HG03460 (cell line): ENCODE data around the gene AMBN.
A peak's percentile ranks its signal among the peaks of the same experiment; 100 is the strongest.
"Not testable (repeated sequence)": the region's sequence is repeated elsewhere in the genome, so short reads cannot be mapped to it uniquely, and the experiment has no call there.

Source experiments
- ATAC-seq: cut with Tn5 transposase; IDR thresholded peaks from one replicate; pipeline ENCODE4 v1.9.1; 2021; ENCODE audit not compliant: unreplicated experiment

Gene AMBN

GRCh38 chr4:70607334-70607853, 15.3 kb downstream of the AMBN start:
- ATAC-seq, result no peak

DNA sequence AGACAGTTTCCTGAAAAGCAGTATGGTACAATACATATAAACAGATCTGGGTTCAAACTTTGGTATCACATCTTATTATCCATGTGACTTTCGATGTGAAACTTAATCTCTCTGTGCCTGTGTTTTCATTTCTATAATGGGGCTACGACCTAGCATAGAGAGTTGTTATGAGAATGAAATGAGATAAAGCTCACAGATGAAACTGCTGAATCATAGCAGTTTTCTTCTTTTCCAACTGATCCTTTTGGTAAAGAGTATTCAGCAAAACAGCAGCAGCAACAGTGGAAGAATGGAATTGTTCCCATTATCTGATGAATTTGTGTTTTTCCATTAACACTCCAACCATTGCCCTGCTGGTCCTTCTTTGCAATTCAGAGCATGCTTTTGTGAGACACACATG, 16.3 kb downstream of the AMBN start:
- ATAC-seq, result no peak

DNA sequence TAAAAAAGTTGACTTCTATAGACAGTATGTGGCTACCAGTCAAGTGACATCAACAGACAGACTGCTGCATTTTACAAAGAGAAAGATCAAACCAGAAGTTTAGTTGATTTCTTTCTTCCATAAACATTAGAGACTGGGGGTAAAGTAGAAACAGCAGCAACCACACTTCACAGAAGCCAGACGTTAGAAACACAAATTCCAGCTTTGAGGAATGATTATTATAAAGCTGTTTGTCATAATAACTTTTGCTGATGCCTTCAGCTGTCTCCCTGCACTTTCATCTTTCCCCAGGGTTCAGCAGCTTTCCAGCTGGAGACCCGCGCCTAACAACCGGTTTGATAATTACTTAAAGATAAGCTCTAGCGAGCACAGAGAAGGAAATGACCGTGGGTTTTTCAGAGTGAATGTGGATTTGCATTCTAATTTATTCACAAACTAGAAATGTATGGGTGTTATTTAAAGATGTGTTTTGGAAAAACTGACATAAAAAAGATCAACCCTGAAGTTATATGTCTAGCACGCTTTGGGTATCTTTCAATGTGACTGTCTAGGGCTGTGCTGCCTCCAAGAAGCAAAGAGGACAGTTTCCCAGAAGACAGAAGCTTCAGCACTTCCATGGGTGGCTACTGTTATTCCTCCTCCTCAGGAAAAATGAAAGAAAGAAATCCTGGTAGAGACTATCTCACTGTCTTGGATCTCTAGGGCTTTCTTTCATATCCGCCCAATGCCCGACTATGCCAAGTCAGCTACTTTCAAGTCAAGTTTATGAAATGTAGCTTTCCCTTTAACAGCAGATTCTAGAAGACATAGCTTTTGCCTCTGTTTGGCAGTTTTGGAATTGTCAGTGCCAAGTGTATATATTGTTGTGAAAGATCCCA, 21.5 kb downstream of the AMBN start:
- ATAC-seq, result peak; percentile 75

DNA sequence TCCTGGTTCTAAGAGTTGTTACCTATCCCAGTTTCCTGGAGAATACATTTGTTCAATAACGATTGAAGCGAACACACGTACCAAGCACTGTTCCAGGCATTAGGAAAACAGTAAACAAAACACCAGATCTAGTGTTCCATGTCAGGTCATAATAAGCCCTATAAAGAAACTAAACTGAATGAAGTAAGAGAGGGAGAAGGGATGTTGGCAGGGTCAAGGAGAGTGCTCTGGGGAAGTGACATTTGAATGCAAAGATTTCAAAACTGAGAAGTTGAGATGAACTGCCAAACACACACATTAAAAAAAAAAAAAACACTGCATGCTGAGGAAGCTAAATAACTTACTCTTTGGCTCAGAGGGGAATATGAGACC, 22.1 kb downstream of the AMBN start:
- ATAC-seq, result no peak

DNA sequence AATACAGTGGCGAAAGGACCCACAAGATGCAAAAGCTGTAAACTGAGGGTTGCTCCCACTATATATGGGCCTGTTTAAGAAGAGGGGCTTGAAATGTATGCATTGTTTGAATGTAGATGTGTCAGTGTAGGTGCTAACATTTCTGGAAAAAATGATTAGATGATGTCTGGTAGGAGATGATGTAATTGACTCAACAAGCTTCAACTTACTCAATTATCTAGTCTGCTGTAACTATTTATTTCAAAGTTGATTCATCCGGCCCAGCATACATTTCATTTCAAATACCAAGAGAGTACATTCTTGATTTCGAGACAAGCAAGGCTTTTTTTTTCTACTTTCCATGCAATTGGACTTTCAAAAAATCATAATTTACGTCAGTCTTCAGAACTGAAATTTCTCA, 27.2 kb downstream of the AMBN start:
- no peak for ATAC-seq

DNA sequence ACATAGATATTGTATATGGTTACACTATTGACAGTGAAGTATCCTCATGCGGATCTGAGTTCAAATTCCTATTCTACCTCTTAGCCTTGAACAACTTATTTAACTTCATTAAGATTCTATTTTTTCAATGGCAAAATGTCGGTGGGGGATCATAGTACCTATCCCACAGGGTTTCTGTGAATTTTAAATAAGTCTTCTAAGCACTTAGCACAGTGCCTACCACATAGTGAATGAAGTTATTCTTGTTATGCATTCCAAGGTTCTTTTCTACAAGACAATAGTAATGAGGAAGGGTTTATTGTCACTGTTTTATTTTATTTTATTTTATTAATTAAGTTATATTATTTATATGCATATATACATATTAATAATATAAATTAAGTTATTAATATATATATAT, 27.7 kb downstream of the AMBN start:
- no peak for ATAC-seq

DNA sequence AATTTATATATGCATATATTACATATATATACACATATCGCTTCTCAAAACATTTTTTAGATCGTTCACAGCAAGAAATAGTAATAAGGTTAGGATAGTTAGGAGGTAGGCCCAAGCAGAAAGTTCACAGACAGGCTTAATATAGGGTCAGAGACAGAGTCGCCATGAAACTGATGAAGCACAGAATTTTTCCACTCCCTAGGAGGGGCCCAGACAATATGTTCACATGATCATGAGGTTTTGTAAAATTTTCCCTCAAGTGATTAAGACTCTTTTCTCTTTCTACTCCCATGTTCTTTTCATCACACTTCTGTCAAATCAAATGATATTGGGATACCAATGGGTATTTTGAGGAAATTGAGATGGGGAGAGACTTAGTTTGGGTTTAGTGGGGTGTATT, 31.3 kb downstream of the AMBN start:
- ATAC-seq, result no peak

DNA sequence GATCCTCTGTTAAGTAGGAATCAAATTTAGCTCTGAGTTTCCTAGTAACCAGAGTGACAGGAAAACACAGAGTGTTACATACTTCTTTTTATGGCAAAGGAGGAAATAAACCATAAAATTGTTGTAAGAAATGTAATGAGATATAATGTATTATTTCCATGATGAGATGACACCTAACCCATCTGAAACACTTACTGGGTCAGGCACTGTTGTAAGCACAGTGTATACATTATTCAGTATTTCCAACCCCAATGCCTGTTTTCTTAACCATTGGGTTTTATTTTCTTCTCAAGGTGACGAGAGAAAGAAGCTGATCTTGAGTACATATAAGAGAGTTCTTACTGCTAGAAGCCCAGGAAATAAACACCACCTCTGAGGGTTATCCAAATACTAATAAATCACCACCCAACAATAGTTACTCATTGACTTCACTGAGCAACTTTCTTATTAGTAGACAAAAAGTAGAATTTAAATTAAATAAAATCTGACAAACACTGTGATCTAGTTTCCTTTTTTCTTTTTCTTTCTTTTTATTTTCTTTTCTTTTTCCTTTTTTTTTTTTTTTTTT, 32.3 kb downstream of the AMBN start:
- ATAC-seq, result no peak

- no peak for ATAC-seq
Measured at GRCh38 chr4:70627620-70628019, 35.6 kb downstream of the AMBN start.

DNA sequence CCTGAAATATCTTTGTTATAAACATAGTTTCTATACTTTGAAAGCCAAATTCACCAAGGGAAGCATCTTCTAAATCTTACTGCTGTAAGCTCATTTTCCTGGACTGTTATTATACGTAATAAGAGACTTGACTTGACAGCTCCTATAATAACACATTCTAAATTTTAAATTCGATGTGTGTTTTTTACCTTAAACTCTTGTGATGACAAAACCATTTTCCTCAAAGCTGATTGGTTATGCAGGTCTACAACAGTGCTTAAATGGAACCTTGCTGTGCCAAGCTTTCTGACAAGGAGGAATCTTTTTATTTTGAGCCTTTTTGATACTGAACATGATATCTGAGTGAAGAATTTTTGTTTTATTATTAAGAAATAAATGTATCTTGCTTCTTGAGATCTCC, 36.4 kb downstream of the AMBN start, which contains the start of gene ENAM:
ENAM (plus strand) TSS at position 301 of the 400 bp plus-strand sequence. CDS start 757 bp downstream, outside the sequence.
- no peak for ATAC-seq

DNA sequence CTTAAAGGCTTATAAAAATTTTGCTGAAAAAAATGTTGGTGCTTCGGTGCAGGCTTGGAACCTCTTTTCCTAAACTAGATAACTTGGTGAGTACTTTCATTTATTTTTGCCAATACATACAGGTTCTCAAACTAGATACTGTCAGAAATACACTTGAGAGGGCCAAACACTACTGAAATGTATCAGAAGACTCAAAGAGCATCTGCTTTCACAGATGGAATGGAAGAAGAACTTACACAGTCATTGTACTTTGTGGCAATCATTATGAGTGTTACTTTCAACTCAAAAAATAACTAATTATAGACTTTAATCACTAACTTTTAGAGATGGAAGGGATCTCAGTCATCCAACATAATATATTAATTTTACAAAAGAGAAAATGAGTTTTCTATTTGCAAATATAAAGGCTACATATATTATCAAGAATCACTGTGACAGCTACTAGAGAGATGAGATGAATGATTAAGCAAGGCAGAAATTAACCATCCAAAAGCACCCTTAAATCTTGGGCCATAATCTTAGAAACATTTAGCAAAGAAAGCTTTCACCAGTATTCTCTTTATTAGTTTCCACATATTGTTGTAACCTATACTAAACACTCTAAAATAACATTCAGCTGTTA, 37.5 kb downstream of the AMBN start:
- ATAC-seq, result no peak

DNA sequence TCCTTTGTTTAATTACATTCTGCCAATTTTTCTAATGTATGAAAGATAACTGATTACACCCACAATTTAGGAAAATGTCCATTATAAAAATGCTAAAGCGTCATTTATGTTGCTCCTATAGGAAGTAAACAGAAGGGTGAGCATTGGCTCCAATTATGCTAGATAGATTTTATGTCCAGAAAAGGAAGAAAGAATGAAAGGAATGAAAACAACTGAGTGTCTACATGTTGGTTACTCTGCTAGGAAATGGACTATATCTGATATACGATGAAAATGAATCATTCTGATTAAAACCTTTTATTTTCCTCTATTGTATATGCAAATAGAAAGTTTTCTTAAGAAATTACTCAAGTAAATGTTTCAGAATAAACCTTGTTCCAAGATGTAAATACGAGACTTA, 38.1 kb downstream of the AMBN start:
- ATAC-seq, result no peak

GRCh38 chr4:70632028-70632427, 40.0 kb downstream of the AMBN start:
- no peak for ATAC-seq

- ATAC-seq, result no peak
Measured at GRCh38 chr4:70634482-70634881, 42.4 kb downstream of the AMBN start.

DNA sequence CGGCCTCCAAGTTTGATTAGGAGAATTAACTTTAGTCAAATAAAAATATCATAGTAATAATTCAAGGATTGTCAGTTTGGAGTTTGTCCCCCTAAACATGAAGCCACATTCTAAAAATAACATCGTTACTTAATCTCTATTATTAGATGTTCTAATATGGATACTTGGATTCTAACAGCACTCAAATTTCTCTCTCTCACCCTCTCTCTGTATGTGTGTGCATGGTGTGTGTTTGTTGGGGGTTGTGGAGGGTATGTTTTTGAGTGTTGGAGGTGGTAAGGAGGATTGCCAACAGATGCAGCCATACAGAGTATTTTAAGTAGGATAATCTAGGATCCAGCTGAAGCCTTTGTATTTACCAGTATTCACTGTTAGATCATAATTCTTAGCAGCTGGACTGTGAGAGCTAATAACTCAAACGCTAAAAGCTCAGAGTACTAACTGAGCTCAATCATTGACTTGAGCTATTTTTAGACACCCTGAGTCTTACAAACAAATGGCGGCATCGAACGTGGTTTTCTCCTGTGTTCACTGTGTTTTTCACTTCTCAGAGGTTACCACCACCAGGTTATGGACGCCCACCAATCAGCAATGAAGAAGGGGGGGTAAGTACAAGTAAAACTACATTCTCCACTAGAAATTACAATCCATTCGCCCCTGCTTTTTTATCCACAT, 45.3 kb downstream of the AMBN start:
- peak; percentile 59 for ATAC-seq

- peak; percentile 58 for ATAC-seq
Measured at GRCh38 chr4:70640192-70640591, 48.1 kb downstream of the AMBN start.

DNA sequence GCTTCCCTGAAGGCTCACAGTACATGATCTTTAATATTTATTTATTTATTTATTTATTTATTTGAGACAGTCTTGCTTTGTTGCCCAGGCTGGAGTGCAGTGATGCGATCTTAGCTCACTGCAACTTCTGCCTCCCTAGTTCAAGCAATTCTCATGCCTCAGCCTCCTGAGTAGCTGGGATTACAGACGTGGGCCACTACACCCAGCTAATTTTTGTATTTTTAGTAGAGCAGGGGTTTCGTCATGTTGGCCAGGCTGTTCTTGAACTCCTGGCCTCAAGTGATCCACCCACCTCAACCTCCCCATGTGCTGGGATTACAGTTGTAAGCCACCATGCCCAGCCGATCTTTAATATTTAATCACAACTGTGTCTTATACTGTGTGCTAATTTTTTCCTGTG, 58.7 kb downstream of the AMBN start:
- not testable (repeated sequence) for ATAC-seq

- peak; percentile 44 for ATAC-seq
Measured at GRCh38 chr4:70651864-70652506, 59.9 kb downstream of the AMBN start.

DNA sequence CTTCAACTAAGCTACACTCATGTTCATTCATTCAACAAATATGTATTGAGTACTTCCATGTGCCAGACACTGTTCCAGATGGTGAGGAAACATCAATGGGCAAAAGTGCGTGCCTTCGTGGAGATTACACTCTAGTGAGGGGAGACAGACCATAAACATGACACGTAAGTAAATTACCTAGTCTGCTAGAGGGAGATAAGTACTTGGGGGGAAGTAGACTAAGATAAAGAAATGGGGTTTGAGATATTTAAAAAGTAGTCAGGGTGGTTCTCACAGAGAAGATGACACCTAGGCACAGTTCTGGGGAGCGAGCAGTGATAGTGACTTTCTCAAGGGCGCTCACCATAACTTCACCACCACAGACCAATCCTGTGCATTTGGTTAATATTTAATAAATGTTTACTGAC, 62.6 kb downstream of the AMBN start:
- ATAC-seq, result no peak
